GM21717 (cell line): ENCODE measurements around the gene ADCK1.
"Not testable (repeated sequence)": the region's sequence is repeated elsewhere in the genome, so short reads cannot be mapped to it uniquely, and the experiment has no call there.

Source experiments
- ATAC-seq: cut with Tn5 transposase; IDR thresholded peaks from one replicate; pipeline ENCODE4 v1.9.1; 2021; ENCODE audit warnings: mild to moderate bottlenecking, moderate library complexity; ENCODE audit not compliant: unreplicated experiment

ADCK1 gene

DNA sequence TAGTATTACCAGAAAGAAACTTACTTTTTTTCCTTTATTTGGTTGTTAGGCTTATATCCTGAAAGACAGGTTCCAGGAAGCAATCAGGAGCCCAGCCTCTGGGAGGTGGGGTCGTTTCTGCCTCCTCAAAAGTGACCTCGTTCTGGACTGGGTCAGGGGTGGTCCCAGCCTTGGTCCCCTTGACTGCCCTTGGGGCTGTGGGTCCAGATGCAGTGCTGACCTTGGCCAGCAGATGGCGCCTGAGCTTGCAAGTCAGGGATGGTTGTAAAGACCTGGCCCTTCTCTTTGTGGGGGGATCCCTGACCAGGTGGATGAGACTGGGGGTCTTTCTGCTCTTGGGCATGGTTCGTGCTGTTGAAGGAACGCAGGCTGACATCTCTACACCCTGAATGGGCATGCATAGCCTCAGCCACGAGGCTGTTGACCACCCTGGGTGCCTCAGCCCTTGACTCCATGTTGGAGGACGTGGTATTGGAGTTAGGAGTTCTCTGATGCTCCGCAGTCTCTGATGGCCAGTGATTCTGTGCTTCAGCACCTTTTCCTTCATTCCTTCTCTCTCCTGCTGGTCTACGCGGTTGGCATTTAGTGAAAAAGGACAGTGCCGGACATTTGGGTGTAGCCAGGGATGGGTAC is 62.4 kb downstream of the ADCK1 start:
- ATAC-seq, result peak; percentile 64

- no peak for ATAC-seq
Observed at GRCh38 chr14:77864085-77864484, 64.2 kb downstream of the ADCK1 start.

DNA sequence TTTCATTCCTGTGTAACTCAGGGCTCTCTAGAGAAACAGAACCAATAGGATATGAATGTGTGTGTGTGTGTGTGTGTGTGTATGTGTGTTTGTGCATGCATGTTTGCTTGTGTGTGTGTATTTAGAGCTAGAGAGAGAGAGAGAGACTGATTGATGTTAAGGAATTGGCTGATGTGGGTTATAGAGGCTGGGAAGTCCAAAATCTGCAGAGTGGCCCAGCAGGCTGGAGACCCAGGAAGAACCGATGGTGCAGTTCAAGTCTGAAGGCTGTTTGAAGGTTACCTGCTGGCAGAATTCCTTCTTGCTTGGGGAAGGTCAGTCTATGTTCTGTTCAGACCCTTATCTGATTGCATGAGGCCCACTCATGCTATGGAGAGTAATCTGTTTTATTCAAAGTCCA is 64.7 kb downstream of the ADCK1 start:
- ATAC-seq, result no peak

- ATAC-seq, result no peak
Observed at GRCh38 chr14:77865455-77865854, 65.5 kb downstream of the ADCK1 start.

GRCh38 chr14:77866932-77867331 is 67.0 kb downstream of the ADCK1 start:
- ATAC-seq, result no peak

- ATAC-seq, result no peak
Observed at GRCh38 chr14:77867476-77867875, 67.6 kb downstream of the ADCK1 start.

DNA sequence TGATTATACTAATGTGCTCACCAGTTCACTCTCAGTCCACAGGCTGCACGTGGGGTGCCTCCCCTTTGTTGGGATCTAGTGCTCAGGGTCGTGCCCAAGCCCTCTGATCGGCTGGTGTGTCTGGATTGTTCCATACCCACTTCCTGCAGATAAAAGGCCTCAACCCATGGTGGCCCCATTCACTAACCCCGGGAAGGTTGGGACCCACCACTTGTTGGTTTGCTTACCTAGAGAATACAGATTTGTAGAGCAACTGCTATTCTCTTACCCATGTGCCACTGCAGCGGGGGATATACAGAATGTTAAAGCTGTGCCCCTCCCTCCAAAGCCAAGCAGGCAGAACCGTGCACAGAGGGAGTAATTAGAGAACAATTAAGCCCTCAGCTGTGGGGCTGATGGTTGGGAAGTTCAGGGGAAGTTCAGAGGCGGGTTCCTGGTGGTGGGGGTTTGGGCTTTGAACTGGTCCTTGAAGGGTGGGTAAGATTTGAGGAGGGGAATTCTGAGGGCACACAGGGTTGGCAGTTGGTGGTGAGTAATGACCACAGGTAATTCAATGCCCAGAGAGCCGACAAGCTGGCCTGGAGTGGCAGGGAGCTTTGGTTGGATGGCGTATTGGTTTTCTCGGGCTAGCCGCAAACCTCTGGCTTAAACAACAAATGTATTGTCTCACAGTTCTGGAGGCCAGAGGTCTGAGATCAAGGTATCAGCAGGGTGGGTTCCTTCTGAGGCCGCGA is 68.8 kb downstream of the ADCK1 start:
- no peak for ATAC-seq

- ATAC-seq, result no peak
Observed at GRCh38 chr14:77869340-77869739, 69.4 kb downstream of the ADCK1 start.

DNA sequence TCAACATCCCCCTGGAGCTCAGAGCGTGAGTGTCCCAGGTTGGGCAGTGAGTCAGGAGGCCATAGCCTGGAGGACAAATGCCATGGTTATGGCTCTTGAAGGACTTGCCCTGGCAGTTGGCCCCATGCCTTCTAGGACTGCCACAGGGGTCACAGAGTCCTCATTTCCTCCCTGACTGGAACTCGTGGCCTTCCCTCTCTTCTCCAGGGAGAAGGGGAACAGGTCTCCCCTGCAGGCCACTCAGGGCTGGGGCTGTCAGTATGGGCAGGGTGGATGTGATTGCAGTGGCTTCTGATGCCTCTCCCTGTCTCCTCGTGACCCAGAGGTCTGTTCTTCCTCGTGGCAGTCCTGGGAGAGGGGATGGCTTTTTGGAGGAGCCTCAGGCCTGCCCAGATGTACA is 70.7 kb downstream of the ADCK1 start:
- no peak for ATAC-seq

- no peak for ATAC-seq
Observed at GRCh38 chr14:77872152-77872551, 72.2 kb downstream of the ADCK1 start.

DNA sequence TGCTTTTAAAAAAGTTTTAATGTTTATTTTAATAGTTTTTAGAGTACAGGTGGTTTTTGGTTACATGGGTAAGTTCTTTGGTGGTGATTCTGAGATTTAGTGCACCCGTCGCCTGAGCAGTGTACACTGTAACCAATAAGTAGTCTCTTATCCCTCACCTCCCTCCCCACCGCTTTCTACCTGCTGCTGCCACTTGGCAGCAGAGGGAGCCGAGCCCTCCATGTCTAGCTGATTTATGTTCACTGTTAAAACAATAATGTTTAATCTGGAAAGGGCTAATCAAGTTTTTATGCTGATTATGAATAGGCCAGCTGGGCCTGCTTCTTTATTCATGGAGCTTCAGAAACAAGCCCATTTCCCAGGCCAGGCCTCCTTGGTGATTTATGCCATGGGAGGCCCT is 73.1 kb downstream of the ADCK1 start:
- ATAC-seq, result no peak

DNA sequence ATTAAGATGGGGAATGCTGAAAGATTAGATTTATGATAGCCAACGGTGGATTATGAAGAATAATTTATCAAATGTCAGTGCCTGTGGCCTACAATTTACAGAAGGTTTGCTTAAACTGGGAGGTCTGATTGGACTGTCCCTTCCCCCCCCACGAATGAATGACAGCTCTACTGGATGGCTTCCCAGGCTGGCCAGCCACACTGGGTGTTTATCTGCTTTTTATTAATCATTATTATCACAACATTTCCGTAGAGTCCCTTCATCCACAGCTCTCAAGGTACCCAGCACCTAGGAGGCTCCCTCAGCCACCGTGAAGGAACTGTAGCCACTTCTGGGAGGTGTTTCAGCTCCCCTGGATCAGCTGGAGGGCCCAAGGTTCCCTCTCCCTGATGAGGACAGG is 78.9 kb downstream of the ADCK1 start:
- no peak for ATAC-seq

GRCh38 chr14:77880056-77880455 is 80.1 kb downstream of the ADCK1 start:
- ATAC-seq, result no peak

GRCh38 chr14:77882098-77882497 is 82.2 kb downstream of the ADCK1 start:
- no peak for ATAC-seq

- no peak for ATAC-seq
Observed at GRCh38 chr14:77882636-77883035, 82.7 kb downstream of the ADCK1 start.

- no peak for ATAC-seq
Observed at GRCh38 chr14:77883131-77883846, 83.4 kb downstream of the ADCK1 start.

DNA sequence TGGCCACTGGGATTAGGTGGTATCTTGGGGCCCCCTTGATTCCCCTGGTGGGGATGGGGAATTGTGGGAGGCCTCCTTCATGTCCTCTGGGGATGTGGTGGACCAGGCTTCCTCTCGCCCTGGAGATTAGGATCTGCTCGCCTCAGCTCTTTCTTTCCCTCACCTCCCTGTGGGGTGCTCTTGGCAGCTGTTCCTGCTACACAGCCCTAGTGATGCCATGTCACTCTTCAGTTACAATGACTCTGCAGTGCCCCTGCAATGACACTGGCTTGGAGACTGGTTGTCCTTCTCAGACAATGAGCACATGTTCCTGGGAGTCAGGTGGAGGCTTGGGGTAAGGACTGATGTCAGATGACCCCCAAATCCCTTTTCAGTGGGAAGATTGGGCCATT is 83.9 kb downstream of the ADCK1 start:
- no peak for ATAC-seq

DNA sequence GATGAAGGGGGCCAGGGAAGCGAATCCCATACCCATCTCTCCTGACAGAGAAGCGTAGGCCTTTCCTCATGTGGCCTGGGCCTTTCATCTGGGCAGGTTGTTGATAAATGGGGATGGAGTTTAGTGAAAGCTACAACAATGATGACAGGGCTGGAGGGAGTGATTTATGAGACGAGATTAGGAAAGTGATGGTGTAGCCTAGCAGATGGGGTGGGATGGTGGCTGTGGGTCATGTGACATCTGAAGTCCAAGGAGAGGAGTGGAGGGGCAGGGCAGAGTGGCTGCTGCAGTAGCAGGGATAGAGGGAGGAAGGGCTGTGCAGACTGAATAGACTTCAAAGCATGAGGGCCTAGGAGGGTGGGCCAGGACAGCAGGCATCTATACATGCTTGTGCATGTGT is 85.5 kb downstream of the ADCK1 start:
- ATAC-seq, result no peak

- ATAC-seq, result no peak
Observed at GRCh38 chr14:77886010-77886409, 86.1 kb downstream of the ADCK1 start.

- ATAC-seq, result not testable (repeated sequence)
Observed at GRCh38 chr14:77888903-77889302, 89.0 kb downstream of the ADCK1 start.

DNA sequence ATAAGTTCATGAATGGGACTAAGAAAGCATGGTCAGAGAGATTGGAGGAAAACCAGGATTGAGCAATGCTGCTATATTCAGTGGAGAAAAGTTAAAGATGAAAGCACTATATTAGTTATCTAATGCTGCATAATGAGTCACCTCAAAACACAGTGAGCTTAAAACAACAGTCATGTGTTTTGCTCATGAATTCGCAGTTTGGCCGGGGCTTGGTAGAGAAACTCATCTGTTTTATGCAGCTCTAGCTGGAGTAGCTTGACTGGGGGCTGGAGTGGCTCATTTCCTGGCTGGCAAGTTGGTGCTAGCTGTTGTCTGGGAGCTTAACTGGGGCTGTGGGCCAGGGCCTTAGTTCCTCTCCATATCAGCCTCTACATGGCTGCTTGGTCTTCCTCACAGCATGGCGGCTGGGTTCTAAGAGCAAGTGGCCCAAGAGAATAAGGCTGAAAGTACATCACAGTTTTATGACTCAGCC is 90.1 kb downstream of the ADCK1 start:
- ATAC-seq, result no peak

GRCh38 chr14:77890873-77891272 is 91.0 kb downstream of the ADCK1 start:
- no peak for ATAC-seq
